Measurements from ENCODE around the gene PICK1. TPM values are rescaled to one million over a fixed set of nuclear protein-coding genes. Genes with fewer than 3 reads are reported as not detected.

Gene PICK1
- total and polyA plus RNA-seq, 2 donors (not counting 1 experiment from before 2014, with no cell fraction given): 7.8 to 11.1 TPM

DNA sequence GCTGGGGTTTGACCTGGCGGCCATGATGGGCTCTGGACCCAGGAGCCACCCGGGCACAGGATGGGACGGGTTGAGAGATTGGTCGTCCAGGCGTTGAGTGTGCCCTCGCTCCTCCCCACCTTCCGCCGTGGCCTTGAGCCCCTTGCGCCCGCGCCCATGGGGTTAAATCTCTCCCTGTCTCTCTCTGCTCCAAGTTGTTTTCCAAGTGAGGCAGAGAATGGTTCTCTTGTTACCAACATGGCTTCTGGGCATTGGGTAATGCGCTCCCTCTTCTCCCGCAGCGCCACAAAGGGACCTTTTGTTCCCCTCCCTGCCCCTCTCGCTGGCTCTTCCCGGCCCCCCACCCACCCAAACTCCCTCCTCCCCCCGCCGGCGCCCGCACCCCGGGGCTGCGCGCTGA lies 18.8 kb upstream of the PICK1 start:
- H3K4me3 ChIP-seq (replicated peaks in 1 of 4; ENCODE audit: control extremely low read depth in 1 of 4, insufficient read depth in 1 of 4, low read depth in 3 of 4, low read length in 4 of 4): no peak overlapping the region
- H3K4me2 ChIP-seq (ENCODE audit: extremely low read depth, insufficient read depth, low read length): no peak overlapping the region
- no peak overlapping the region for H3K27ac ChIP-seq (ENCODE audit: insufficient read depth, low read length)
- no peak for TF ChIP-seq CTCF (conservative IDR thresholded peaks at IDR 0.05 in 1 of 2, IDR thresholded peaks at IDR 0.05 in 1 of 2; ENCODE audit: low read depth in 1 of 2, low read length in 2 of 2)
- TF ChIP-seq EZH2 (IDR thresholded peaks at IDR 0.05; ENCODE audit: low read length, missing control alignments): no peak
- H3K9me3 ChIP-seq (ENCODE audit: control insufficient read depth, insufficient read depth, low read depth, low read length): no peaks in the 10 kb centered on the region
- no peaks in the 10 kb centered on the region for H3K79me2 ChIP-seq (ENCODE audit: control insufficient read depth, insufficient read depth, low read length)
- H3K27me3 ChIP-seq (ENCODE audit: control insufficient read depth, insufficient read depth, low read length): no peaks in the 10 kb centered on the region
- H3K36me3 ChIP-seq (ENCODE audit: control insufficient read depth, insufficient read depth, low read length): no peaks in the 10 kb centered on the region
- H2AFZ ChIP-seq (ENCODE audit: low read length): no peak overlapping the region
- no peak overlapping the region for H3K9ac ChIP-seq (ENCODE audit: insufficient read depth, low read length)
- H3K4me1 ChIP-seq (ENCODE audit: control insufficient read depth, extremely low read depth, insufficient read depth, low read length): peaks cover 15% of the 10 kb centered on the region
- DNase-seq (ENCODE audit: low read depth in 2 of 2): no peak
- H4K20me1 ChIP-seq (ENCODE audit: control insufficient read depth, extremely low read depth, insufficient read depth, low read length): no peaks in the 10 kb centered on the region

DNA sequence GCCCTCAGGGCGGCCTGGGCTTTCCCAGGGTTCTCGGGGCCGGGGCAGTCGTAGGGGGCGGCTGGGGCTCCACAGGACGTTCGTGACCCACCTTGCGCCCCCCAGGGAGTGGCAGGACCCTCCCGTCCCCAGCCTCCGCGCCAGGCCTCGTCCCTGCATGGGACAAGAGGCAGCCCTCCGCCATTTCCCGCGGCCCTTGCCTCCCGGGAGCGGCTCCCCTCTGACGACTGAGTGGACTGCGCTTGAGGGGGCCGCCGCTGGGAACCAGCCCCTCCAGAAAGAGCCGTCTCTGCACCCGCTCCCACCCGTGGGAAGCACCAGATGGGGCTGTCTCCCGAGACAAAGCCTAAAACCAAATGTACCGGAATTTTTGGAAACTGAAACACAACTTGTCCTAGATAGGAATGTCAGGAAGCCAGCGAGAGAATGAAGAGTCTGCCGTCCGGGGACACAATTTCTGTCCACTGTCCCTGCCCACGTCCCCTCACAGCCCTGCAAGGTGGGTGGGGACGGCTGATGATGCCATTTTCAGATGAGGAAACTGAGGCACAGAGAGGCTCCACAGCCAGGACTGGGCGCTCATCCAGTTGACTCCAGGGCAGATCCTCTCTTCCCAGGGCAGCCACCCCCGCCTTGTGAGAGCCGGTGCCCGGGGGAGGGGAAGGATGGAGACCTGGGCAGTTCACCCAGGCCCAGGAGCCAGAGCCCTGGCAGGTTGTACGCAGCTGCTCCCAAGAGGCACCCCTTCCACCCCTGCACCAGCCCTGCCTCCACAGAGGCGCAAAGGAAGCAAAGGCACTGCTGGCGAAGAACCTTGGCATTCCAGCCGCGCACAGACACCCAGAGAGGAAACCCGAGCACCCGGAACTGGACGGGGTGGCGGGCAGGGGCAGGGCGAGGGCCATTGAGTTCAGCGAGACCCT lies 18.1 kb upstream of the PICK1 start:
- Histone ChIP-seq H4K20me1 (ENCODE audit: control insufficient read depth, extremely low read depth, insufficient read depth, low read length) (no peaks in the 10 kb centered on the region), H3K4me2 (ENCODE audit: extremely low read depth, insufficient read depth, low read length) (no peak overlapping the region), H3K4me3 (replicated peaks in 1 of 4; ENCODE audit: control extremely low read depth in 1 of 4, insufficient read depth in 1 of 4, low read depth in 3 of 4, low read length in 4 of 4) (no peak overlapping the region), H3K27ac (ENCODE audit: insufficient read depth, low read length) (no peak overlapping the region), H3K79me2 (ENCODE audit: control insufficient read depth, insufficient read depth, low read length) (no peaks in the 10 kb centered on the region), H3K9ac (ENCODE audit: insufficient read depth, low read length) (no peak overlapping the region), H3K9me3 (ENCODE audit: control insufficient read depth, insufficient read depth, low read depth, low read length) (no peaks in the 10 kb centered on the region), H3K36me3 (ENCODE audit: control insufficient read depth, insufficient read depth, low read length) (no peaks in the 10 kb centered on the region), H3K27me3 (ENCODE audit: control insufficient read depth, insufficient read depth, low read length) (no peaks in the 10 kb centered on the region), H3K4me1 (ENCODE audit: control insufficient read depth, extremely low read depth, insufficient read depth, low read length) (peaks cover 8% of the 10 kb centered on the region), H2AFZ (ENCODE audit: low read length) (no peak overlapping the region)
- no peak for DNase-seq (ENCODE audit: low read depth in 2 of 2)
- TF ChIP-seq CTCF (conservative IDR thresholded peaks at IDR 0.05 in 1 of 2, IDR thresholded peaks at IDR 0.05 in 1 of 2; ENCODE audit: low read depth in 1 of 2, low read length in 2 of 2): no peak
- TF ChIP-seq EZH2 (IDR thresholded peaks at IDR 0.05; ENCODE audit: low read length, missing control alignments): no peak

DNA sequence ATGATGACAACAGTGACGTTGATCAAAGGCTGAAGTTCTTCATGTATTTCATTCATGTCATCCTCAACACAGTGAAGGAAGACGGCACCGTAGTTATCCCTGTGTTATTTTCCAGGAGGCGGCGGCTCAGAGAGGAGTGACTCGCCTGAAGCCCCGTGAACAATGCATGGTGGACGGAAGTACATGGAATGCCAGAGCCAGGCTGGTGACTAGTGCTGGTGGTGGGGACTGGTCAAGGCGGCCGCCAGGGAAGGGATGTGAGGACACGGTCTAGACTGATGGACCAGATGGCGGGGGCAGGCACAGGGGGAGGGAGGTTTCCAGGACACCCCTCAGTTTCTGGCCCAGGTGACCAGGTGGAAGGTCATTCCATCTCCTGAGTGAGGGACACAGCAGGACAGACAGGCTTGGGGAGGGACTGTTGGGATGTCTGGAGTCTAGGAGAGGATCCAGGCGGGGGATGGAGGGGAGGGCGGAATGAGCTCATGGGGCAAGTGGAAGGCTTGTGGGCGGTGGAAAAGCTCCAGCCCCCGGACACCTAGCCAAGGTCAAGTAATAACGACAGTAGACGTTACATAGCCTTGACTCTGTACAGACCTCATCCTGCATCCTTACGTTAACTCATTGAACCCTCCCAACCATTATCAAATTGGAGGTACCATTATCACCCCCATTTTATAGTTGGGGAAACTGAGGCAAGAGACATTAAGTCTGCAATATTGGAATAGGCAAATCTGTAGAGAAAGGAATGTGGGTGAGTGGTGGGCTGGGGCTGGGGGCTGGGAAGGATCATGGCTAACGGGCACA lies 16.0 kb upstream of the PICK1 start:
- H3K79me2 ChIP-seq (ENCODE audit: control insufficient read depth, insufficient read depth, low read length): no peaks in the 10 kb centered on the region
- peak in 1 of 2 donors; percentile 50 for DNase-seq (ENCODE audit: low read depth in 2 of 2)

More for the DNA sequence above, 16.0 kb upstream of the PICK1 start:
- no peaks in the 10 kb centered on the region for H3K4me1 ChIP-seq (ENCODE audit: control insufficient read depth, extremely low read depth, insufficient read depth, low read length)
- no peaks in the 10 kb centered on the region for H3K9me3 ChIP-seq (ENCODE audit: control insufficient read depth, insufficient read depth, low read depth, low read length)
- no peaks in the 10 kb centered on the region for H3K36me3 ChIP-seq (ENCODE audit: control insufficient read depth, insufficient read depth, low read length)
- no peak overlapping the region for H3K4me3 ChIP-seq (replicated peaks in 1 of 4; ENCODE audit: control extremely low read depth in 1 of 4, insufficient read depth in 1 of 4, low read depth in 3 of 4, low read length in 4 of 4)
- no peak overlapping the region for H3K27ac ChIP-seq (ENCODE audit: insufficient read depth, low read length)
- no peak overlapping the region for H3K4me2 ChIP-seq (ENCODE audit: extremely low read depth, insufficient read depth, low read length)
- H3K9ac ChIP-seq (ENCODE audit: insufficient read depth, low read length): no peak overlapping the region
- H3K27me3 ChIP-seq (ENCODE audit: control insufficient read depth, insufficient read depth, low read length): no peaks in the 10 kb centered on the region
- H2AFZ ChIP-seq (ENCODE audit: low read length): no peak overlapping the region
- no peaks in the 10 kb centered on the region for H4K20me1 ChIP-seq (ENCODE audit: control insufficient read depth, extremely low read depth, insufficient read depth, low read length)
- TF ChIP-seq CTCF (conservative IDR thresholded peaks at IDR 0.05 in 1 of 2, IDR thresholded peaks at IDR 0.05 in 1 of 2; ENCODE audit: low read depth in 1 of 2, low read length in 2 of 2) (no peak), EZH2 (IDR thresholded peaks at IDR 0.05; ENCODE audit: low read length, missing control alignments) (no peak)

All from fibroblast of lung (primary cell).